Smooth muscle cell (in vitro differentiated cells): ENCODE measurements around the gene PRMT7. TPM values are rescaled to one million over a fixed set of nuclear protein-coding genes. Genes with fewer than 3 reads are reported as not detected.

ENCODE experiments used
- DNase-seq: peaks from one replicate; lab custom pipeline; 2025; ENCODE audit not compliant: unreplicated experiment; lab: John Stamatoyannopoulos, UW
- H2AFZ ChIP-seq: fragments of 200-600 bp; sonication (generic); 2 replicates; pipeline ENCODE4 v1.6.0; 2016; ENCODE audit warnings: antibody characterized with exemption, low read depth, mild to moderate bottlenecking
- H3F3A ChIP-seq: fragments of 200-600 bp; sonication (generic); 2 replicates; pipeline ENCODE4 v1.6.0; 2017; ENCODE audit warnings: antibody characterized with exemption, low read depth
- H3K27ac ChIP-seq: fragments of 200-600 bp; sonication (generic); 2 replicates; pipeline ENCODE4 v1.5.1; 2016; ENCODE audit warnings: low read depth, mild to moderate bottlenecking
- H3K27me3 ChIP-seq: fragments of 200-600 bp; sonication (generic); 2 replicates; pipeline ENCODE4 v1.6.1; 2016; ENCODE audit warnings: low read depth, mild to moderate bottlenecking
- H3K36me3 ChIP-seq: fragments of 200-600 bp; sonication (generic); 2 replicates; pipeline ENCODE4 v1.5.1; 2016; ENCODE audit warnings: low read depth
- H3K4me1 ChIP-seq: fragments of 200-600 bp; sonication (generic); 2 replicates; pipeline ENCODE4 v1.5.1; 2016; ENCODE audit warnings: low read depth
- H3K4me2 ChIP-seq: fragments of 200-600 bp; sonication (generic); 2 replicates; pipeline ENCODE4 v1.6.0; 2016; ENCODE audit warnings: mild to moderate bottlenecking
- H3K4me3 ChIP-seq: fragments of 200-600 bp; sonication (generic); 2 replicates; pipeline ENCODE4 v1.5.1; 2016; ENCODE audit warnings: mild to moderate bottlenecking
- H3K79me2 ChIP-seq: fragments of 200-600 bp; sonication (generic); 2 replicates; pipeline ENCODE4 v1.6.0; 2016; ENCODE audit warnings: low read depth, mild to moderate bottlenecking
- H3K9ac ChIP-seq: fragments of 200-600 bp; sonication (generic); 2 replicates; pipeline ENCODE4 v1.6.0; 2016; ENCODE audit warnings: low read depth
- H3K9me3 ChIP-seq: fragments of 200-600 bp; sonication (generic); replicated peaks from 2 replicates; pipeline ENCODE4 v1.5.1; 2016; ENCODE audit warnings: low read depth
- H4K20me1 ChIP-seq: fragments of 200-600 bp; sonication (generic); 2 replicates; pipeline ENCODE4 v1.6.0; 2016; ENCODE audit warnings: low read depth
- WGBS: methylation state at CpG from one replicate; pipeline ENCODE4 v1.1.7; 2016; ENCODE audit warnings: low lambda C conversion rate; 5-methylcytosine and 5-hydroxymethylcytosine counted together
- polyA plus RNA-seq: library from polyadenylated mRNA; unstranded; fragments of >200 nt; fragmentation: Nextera tagmentation; extraction: Ambion mirVana; gene quantifications from 2 replicates; pipeline ENCODE4 v1.2.1, GENCODE V29; 2016
- total RNA-seq: library from RNA; depleted of rRNA; stranded (reverse); fragments of >200 nt; gene quantifications from 2 replicates; pipeline ENCODE4 v1.2.3, GENCODE V29; 2014
- TF ChIP-seq, protein P1 (sequence below): fragments of 200-600 bp; sonication (generic); IDR thresholded peaks from 2 replicates; pipeline ENCODE4 v1.5.1; 2017; ENCODE audit warnings: borderline replicate concordance, mild to moderate bottlenecking, antibody characterized with exemption; ENCODE audit not compliant: insufficient read depth, poor library complexity, severe bottlenecking

PRMT7 gene, protein sequence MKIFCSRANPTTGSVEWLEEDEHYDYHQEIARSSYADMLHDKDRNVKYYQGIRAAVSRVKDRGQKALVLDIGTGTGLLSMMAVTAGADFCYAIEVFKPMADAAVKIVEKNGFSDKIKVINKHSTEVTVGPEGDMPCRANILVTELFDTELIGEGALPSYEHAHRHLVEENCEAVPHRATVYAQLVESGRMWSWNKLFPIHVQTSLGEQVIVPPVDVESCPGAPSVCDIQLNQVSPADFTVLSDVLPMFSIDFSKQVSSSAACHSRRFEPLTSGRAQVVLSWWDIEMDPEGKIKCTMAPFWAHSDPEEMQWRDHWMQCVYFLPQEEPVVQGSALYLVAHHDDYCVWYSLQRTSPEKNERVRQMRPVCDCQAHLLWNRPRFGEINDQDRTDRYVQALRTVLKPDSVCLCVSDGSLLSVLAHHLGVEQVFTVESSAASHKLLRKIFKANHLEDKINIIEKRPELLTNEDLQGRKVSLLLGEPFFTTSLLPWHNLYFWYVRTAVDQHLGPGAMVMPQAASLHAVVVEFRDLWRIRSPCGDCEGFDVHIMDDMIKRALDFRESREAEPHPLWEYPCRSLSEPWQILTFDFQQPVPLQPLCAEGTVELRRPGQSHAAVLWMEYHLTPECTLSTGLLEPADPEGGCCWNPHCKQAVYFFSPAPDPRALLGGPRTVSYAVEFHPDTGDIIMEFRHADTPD
- 16.3 and 22.1 TPM in 2 replicates for total RNA-seq
- polyA plus RNA-seq: 19.7 and 25.4 TPM in 2 replicates

DNA sequence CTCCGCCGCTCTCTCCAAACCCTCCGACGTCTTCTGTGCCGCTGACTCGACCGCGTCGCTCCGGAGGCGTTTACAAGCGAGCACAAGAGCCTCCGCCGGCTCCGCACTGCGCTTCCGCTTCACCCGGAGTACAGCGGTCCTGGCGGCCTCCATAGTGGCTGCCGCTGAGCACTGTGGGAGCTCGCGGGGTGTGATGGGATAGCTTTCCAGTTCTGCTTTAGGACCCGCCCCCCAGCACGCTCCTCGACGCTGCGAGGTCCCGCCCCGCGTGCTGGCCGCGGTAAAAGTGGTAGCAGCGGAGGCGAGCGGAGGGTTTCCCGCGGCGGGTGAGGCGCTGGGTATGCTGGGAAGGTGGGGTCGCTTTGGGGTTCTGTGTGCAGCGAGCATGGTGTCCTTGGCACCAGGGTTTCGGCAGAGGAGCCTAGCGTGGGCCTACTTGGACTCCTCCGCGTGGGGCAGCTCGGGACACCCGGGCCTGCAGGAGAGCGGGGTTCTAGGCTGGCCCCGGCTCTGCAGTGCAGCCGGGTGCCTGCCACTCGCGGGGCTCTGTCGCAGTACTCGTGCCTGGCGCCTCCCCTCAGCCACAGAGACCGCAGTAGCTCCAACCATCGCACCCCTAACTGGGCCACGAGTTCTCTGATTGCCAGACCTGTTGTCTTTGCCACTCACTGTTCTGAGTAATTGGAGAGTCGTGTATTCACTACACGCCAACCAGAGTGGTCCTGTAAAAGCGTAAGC lies at the start of gene PRMT7, which contains the start of gene SLC7A6OS:
Gene PRMT7 (plus strand): TSS at position 246 of the 738 bp plus-strand sequence. CDS start 4,961 bp downstream, outside the sequence.
Gene SLC7A6OS (minus strand): TSS at position 173 of the 738 bp plus-strand sequence. CDS start 20 bp downstream, at position 153.
- no peaks in the 10 kb centered on the region for H3F3A ChIP-seq
- H2AFZ ChIP-seq: peak within 1 kb of the TSS; percentile 97
- no peaks in the 10 kb centered on the region for H3K9me3 ChIP-seq
- TF ChIP-seq, protein P1, sequence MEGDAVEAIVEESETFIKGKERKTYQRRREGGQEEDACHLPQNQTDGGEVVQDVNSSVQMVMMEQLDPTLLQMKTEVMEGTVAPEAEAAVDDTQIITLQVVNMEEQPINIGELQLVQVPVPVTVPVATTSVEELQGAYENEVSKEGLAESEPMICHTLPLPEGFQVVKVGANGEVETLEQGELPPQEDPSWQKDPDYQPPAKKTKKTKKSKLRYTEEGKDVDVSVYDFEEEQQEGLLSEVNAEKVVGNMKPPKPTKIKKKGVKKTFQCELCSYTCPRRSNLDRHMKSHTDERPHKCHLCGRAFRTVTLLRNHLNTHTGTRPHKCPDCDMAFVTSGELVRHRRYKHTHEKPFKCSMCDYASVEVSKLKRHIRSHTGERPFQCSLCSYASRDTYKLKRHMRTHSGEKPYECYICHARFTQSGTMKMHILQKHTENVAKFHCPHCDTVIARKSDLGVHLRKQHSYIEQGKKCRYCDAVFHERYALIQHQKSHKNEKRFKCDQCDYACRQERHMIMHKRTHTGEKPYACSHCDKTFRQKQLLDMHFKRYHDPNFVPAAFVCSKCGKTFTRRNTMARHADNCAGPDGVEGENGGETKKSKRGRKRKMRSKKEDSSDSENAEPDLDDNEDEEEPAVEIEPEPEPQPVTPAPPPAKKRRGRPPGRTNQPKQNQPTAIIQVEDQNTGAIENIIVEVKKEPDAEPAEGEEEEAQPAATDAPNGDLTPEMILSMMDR: no peak
- peaks cover 76% of the 10 kb centered on the region for H3K79me2 ChIP-seq
- H4K20me1 ChIP-seq: peaks cover 2% of the 10 kb centered on the region
- peaks cover 14% of the 10 kb centered on the region for H3K4me1 ChIP-seq
- H3K36me3 ChIP-seq: no peaks in the 10 kb centered on the region
- H3K9ac ChIP-seq: peak within 1 kb of the TSS; percentile 81
- H3K4me3 ChIP-seq: peak within 1 kb of the TSS; percentile 80
- H3K27ac ChIP-seq: peak within 1 kb of the TSS; percentile 66
- no peaks in the 10 kb centered on the region for H3K27me3 ChIP-seq
- H3K4me2 ChIP-seq: peak within 1 kb of the TSS; percentile 90
- WGBS: 1% methylated on average over 60 of the region's 62 CpGs
- DNase-seq: peak; percentile 71

DNA sequence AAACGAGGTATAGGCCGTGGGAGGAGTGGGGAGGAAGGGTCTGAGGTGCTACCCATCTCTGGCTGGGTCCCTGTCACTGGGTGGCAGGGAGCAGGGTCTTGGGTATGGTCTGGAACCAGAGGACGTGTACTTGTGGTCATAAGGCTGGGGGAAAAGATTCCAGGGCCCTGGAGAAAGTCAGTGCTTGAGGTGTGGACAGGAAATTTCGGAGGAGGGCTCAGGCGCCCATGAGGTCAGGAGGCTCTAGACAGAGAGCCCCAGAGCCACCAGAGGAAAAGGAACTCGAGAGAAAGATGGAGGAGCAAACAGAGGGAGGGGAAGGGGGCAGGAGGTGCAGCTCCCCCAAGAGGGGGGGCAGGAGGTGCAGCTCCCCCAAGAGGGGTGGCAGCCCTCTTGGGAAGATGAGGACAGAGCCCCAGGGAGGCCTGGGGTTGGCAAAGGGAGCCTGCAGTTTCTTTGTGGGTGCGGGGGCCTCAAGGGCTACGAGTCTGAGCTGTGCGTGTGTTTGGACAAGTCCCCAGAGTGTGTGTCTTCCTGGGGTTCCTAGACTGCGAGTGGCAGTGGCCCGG lies 47.2 kb upstream of the PRMT7 start:
- Histone ChIP-seq H3K4me2 (peak overlapping the region; percentile 91), H3K36me3 (no peaks in the 10 kb centered on the region), H3K9me3 (no peaks in the 10 kb centered on the region), H3F3A (peaks cover 8% of the 10 kb centered on the region), H4K20me1 (peaks cover 21% of the 10 kb centered on the region), H3K27ac (peak overlapping the region; percentile 94), H3K4me3 (peak overlapping the region; percentile 63), H2AFZ (peak overlapping the region; percentile 65), H3K4me1 (peaks cover 7% of the 10 kb centered on the region), H3K27me3 (no peaks in the 10 kb centered on the region), H3K9ac (peak overlapping the region; percentile 94), H3K79me2 (peaks cover 31% of the 10 kb centered on the region)
- TF ChIP-seq, protein P1: no peak
- WGBS: 48% methylated on average over 11 of the region's 11 CpGs
- DNase-seq: no peak

DNA sequence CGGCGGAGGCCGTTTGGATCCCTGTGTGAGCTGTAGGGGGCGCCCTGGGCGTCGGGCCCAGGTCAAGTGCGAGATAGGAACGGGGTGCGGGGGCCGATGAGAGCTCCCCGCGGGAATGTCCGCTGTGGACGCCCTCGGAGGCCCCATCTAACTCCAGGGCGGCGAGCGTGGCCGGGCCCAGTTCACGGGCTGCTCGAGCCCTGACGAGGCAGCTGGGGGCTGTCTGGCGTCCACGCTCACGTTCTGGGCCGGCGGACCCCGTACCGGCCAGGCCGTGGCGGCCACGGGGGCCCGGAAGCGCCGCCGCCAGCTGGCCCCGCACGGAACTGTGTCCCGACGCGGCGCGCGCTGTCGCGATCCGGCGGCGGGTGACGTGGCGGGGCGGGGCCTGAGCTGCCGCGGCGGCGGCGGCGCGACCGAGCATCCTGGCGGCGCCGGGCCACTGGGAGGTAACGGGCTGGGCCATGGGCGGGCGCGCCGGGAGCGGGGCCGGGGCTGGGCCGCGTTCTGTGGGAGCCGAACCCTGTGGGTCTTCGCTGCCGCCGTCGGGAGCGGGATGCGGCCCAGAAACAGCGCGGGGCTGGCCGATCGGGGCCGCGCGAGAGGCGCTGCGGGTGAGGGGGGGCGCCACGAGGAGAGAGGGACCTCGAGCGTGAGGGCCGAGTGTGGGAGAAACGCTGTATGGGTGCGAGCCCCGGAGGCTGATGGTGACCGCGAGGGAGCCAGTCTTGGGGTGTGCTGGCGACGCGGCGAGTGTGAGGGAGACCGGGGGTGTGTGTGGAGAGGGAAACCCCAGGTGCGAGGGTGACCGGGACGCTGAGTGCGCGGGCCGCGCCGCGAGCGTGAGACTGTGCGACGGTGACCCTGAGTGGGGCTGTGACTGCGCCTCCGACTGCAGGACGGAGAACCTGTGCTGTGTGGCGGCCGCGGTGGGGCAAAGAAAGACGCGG lies 46.4 kb upstream of the PRMT7 start, which contains the start of gene SLC7A6:
Gene SLC7A6 (plus strand): TSS at position 399 of the 950 bp plus-strand sequence. CDS start 10,201 bp downstream, outside the sequence.
- peaks cover 38% of the 10 kb centered on the region for H3K79me2 ChIP-seq
- DNase-seq: peak; percentile 71
- H4K20me1 ChIP-seq: peaks cover 28% of the 10 kb centered on the region
- H3K9ac ChIP-seq: peak within 1 kb of the TSS; percentile 94
- H2AFZ ChIP-seq: peak within 1 kb of the TSS; percentile 77
- H3F3A ChIP-seq: peaks cover 8% of the 10 kb centered on the region
- no peaks in the 10 kb centered on the region for H3K9me3 ChIP-seq
- WGBS: 1% methylated on average over 112 of the region's 123 CpGs
- peak within 1 kb of the TSS; percentile 63 for H3K4me3 ChIP-seq
- H3K27me3 ChIP-seq: no peaks in the 10 kb centered on the region
- H3K27ac ChIP-seq: peak within 1 kb of the TSS; percentile 94
- TF ChIP-seq, protein P1: peak; percentile 66
- H3K4me1 ChIP-seq: peaks cover 7% of the 10 kb centered on the region
- peak within 1 kb of the TSS; percentile 91 for H3K4me2 ChIP-seq
- no peaks in the 10 kb centered on the region for H3K36me3 ChIP-seq
